Ammon's horn (tissue), 1 donor: Measurements from ENCODE around the gene LRP1B.
A peak's percentile ranks its signal among the peaks of the same experiment; 100 is the strongest.

Experiments
- DNase-seq: peaks from one replicate; pipeline ENCODE4 v3.0.0-alpha.2; 2016; ENCODE audit warnings: low spot score

LRP1B gene

GRCh38 chr2:141660232-141660631, 470.6 kb downstream of the LRP1B start:
- no peak for DNase-seq

- DNase-seq: no peak
Observed at GRCh38 chr2:141654311-141654710, 476.5 kb downstream of the LRP1B start.

GRCh38 chr2:141653184-141653583, 477.6 kb downstream of the LRP1B start:
- no peak for DNase-seq

- no peak for DNase-seq
Observed at GRCh38 chr2:141652308-141652707, 478.5 kb downstream of the LRP1B start.

GRCh38 chr2:141647353-141647752, 483.5 kb downstream of the LRP1B start:
- DNase-seq: no peak

GRCh38 chr2:141641462-141641861, 489.4 kb downstream of the LRP1B start:
- DNase-seq: no peak

- DNase-seq: no peak
Observed at GRCh38 chr2:141639809-141640208, 491.0 kb downstream of the LRP1B start.

GRCh38 chr2:141633132-141633531, 497.7 kb downstream of the LRP1B start:
- no peak for DNase-seq

- peak; percentile 46 for DNase-seq
Observed at GRCh38 chr2:141630407-141630930, 500.3 kb downstream of the LRP1B start.

GRCh38 chr2:141620372-141620771, 510.4 kb downstream of the LRP1B start:
- DNase-seq: no peak

GRCh38 chr2:141618457-141618856, 512.4 kb downstream of the LRP1B start:
- no peak for DNase-seq

GRCh38 chr2:141611981-141612380, 518.8 kb downstream of the LRP1B start:
- DNase-seq: no peak

GRCh38 chr2:141611176-141611571, 519.6 kb downstream of the LRP1B start:
- no peak for DNase-seq

- DNase-seq: no peak
Observed at GRCh38 chr2:141610564-141611175, 520.1 kb downstream of the LRP1B start.

GRCh38 chr2:141605163-141605562, 525.7 kb downstream of the LRP1B start:
- no peak for DNase-seq

GRCh38 chr2:141601511-141602152, 529.2 kb downstream of the LRP1B start:
- no peak for DNase-seq

GRCh38 chr2:141599721-141600120, 531.1 kb downstream of the LRP1B start:
- DNase-seq: no peak

GRCh38 chr2:141598982-141599381, 531.8 kb downstream of the LRP1B start:
- no peak for DNase-seq

- peak; percentile 38 for DNase-seq
Observed at GRCh38 chr2:141595316-141595920, 535.4 kb downstream of the LRP1B start.

GRCh38 chr2:141591787-141592186, 539.0 kb downstream of the LRP1B start:
- DNase-seq: no peak

GRCh38 chr2:141590620-141591019, 540.2 kb downstream of the LRP1B start:
- DNase-seq: no peak

- no peak for DNase-seq
Observed at GRCh38 chr2:141589314-141589713, 541.5 kb downstream of the LRP1B start.

- no peak for DNase-seq
Observed at GRCh38 chr2:141586985-141587384, 543.8 kb downstream of the LRP1B start.
